ENCODE results near the gene NCKAP5. TPM values are rescaled to one million over a fixed set of nuclear protein-coding genes. Genes with fewer than 3 reads are reported as not detected.

Gene NCKAP5
- total RNA-seq, 1 donor from 2014 or later, result 0.87 TPM

GRCh38 chr2:133338224-133338623 lies 230.0 kb downstream of the NCKAP5 start:
- Mint-ChIP-seq H3K27ac (ENCODE audit: unreplicated experiment) (no peak overlapping the region), H3K4me3 (ENCODE audit: unreplicated experiment) (no peak overlapping the region), H3K36me3 (ENCODE audit: low read depth) (no peaks in the 10 kb centered on the region), H3K9me3 (ENCODE audit: low read depth) (no peaks in the 10 kb centered on the region), H3K4me1 (ENCODE audit: low read depth) (no peaks in the 10 kb centered on the region), H3K27me3 (ENCODE audit: low read depth) (peaks cover 1% of the 10 kb centered on the region)
- DNase-seq (ENCODE audit: low spot score), result no peak
- TF ChIP-seq CTCF (IDR thresholded peaks at IDR 0.05), result no peak

- no peaks in the 10 kb centered on the region for H3K9me3 Mint-ChIP-seq (ENCODE audit: low read depth)
- H3K27ac Mint-ChIP-seq (ENCODE audit: unreplicated experiment), result no peak overlapping the region
- H3K36me3 Mint-ChIP-seq (ENCODE audit: low read depth), result no peaks in the 10 kb centered on the region
- TF ChIP-seq CTCF (IDR thresholded peaks at IDR 0.05), result no peak
- DNase-seq (ENCODE audit: low spot score), result no peak
- no peaks in the 10 kb centered on the region for H3K27me3 Mint-ChIP-seq (ENCODE audit: low read depth)
- no peak overlapping the region for H3K4me3 Mint-ChIP-seq (ENCODE audit: unreplicated experiment)
- no peaks in the 10 kb centered on the region for H3K4me1 Mint-ChIP-seq (ENCODE audit: low read depth)
Observed at GRCh38 chr2:133334923-133335322, 233.3 kb downstream of the NCKAP5 start.

GRCh38 chr2:133333181-133333580 lies 235.1 kb downstream of the NCKAP5 start:
- Mint-ChIP-seq H3K27me3 (ENCODE audit: low read depth) (no peaks in the 10 kb centered on the region), H3K9me3 (ENCODE audit: low read depth) (no peaks in the 10 kb centered on the region), H3K4me1 (ENCODE audit: low read depth) (no peaks in the 10 kb centered on the region), H3K27ac (ENCODE audit: unreplicated experiment) (no peak overlapping the region), H3K4me3 (ENCODE audit: unreplicated experiment) (no peak overlapping the region), H3K36me3 (ENCODE audit: low read depth) (no peaks in the 10 kb centered on the region)
- TF ChIP-seq CTCF (IDR thresholded peaks at IDR 0.05), result no peak
- no peak for DNase-seq (ENCODE audit: low spot score)

- Mint-ChIP-seq H3K9me3 (ENCODE audit: low read depth) (no peaks in the 10 kb centered on the region), H3K4me3 (ENCODE audit: unreplicated experiment) (no peak overlapping the region), H3K4me1 (ENCODE audit: low read depth) (peaks cover 2% of the 10 kb centered on the region), H3K27ac (ENCODE audit: unreplicated experiment) (no peak overlapping the region), H3K36me3 (ENCODE audit: low read depth) (no peaks in the 10 kb centered on the region), H3K27me3 (ENCODE audit: low read depth) (no peaks in the 10 kb centered on the region)
- TF ChIP-seq CTCF (IDR thresholded peaks at IDR 0.05), result no peak
- no peak for DNase-seq (ENCODE audit: low spot score)
Observed at GRCh38 chr2:133331436-133331835, 236.8 kb downstream of the NCKAP5 start.

- Mint-ChIP-seq H3K9me3 (ENCODE audit: low read depth) (no peaks in the 10 kb centered on the region), H3K4me3 (ENCODE audit: unreplicated experiment) (no peak overlapping the region), H3K27ac (ENCODE audit: unreplicated experiment) (no peak overlapping the region)
Observed at GRCh38 chr2:133326652-133327397, 241.4 kb downstream of the NCKAP5 start.

More at GRCh38 chr2:133326652-133327397, 241.4 kb downstream of the NCKAP5 start:
- H3K4me1 Mint-ChIP-seq (ENCODE audit: low read depth), result peaks cover 30% of the 10 kb centered on the region
- TF ChIP-seq CTCF (IDR thresholded peaks at IDR 0.05), result no peak
- no peaks in the 10 kb centered on the region for H3K36me3 Mint-ChIP-seq (ENCODE audit: low read depth)
- no peak for DNase-seq (ENCODE audit: low spot score)
- H3K27me3 Mint-ChIP-seq (ENCODE audit: low read depth), result no peaks in the 10 kb centered on the region

Measured in chondrocyte (in vitro differentiated cells).